A549 (cell line): ENCODE results near the gene HOXC12. TPM values are rescaled to one million over a fixed set of nuclear protein-coding genes. Genes with fewer than 3 reads are reported as not detected.

Experiments
- ATAC-seq, 2 experiments: fragments of 200-7000 bp in 1 of 2; fragments of >200 bp in 1 of 2; cut with Nextera tagmentation in 1 of 2; cut with Tn5 transposase in 1 of 2; 3 replicates each; pipeline versions ENCODE4 v1.8.0 to v1.9.1; 2018 to 2020; ENCODE audit warnings: mild to moderate bottlenecking in 1 of 2, moderate library complexity in 1 of 2
- CTCF ChIA-PET: fragments of 300-600 bp; sonication (Branson Sonifier 250); formaldehyde crosslinking; extraction: SDS; loops from one replicate; lab custom pipeline; 2021; ENCODE audit warnings: antibody characterized with exemption, inconsistent platforms; lab: Yijun Ruan, JAX
- POLR2A ChIA-PET: fragments of 350-600 bp; formaldehyde crosslinking; extraction: SDS; loops from one replicate; lab custom pipeline; 2021; ENCODE audit warnings: antibody characterized with exemption, inconsistent platforms; lab: Yijun Ruan, JAX
- DNase-seq, 2 experiments: peaks; one replicate each; pipeline versions ENCODE4 v3.0.0 to v3.0.0-alpha.2; 2011 to 2016; ENCODE audit warnings: low read depth in 1 of 2, low spot score in 1 of 2
- FAIRE-seq: peaks from 2 replicates; lab custom pipeline; 2011; peaks lifted over from hg19 to GRCh38; lab: Jason Lieb, UNC
- H3K27ac ChIP-seq, 2 experiments: fragments of >200 bp; sonication (Bioruptor Twin); formaldehyde crosslinking; 3 replicates each; pipeline ENCODE4 v1.5.1; 2016 to 2017
- H3K4me1 ChIP-seq: fragments of >200 bp; sonication (Bioruptor Twin); formaldehyde crosslinking; 3 replicates; pipeline ENCODE4 v1.6.1; 2016
- H3K4me2 ChIP-seq: fragments of >200 bp; sonication (Bioruptor Twin); formaldehyde crosslinking; 3 replicates; pipeline ENCODE4 v1.6.1; 2016
- H3K4me3 ChIP-seq: fragments of >200 bp; sonication (Bioruptor Twin); formaldehyde crosslinking; 3 replicates; pipeline ENCODE4 v1.5.1; 2016
- H3K9me3 ChIP-seq: fragments of >200 bp; sonication (Bioruptor Twin); formaldehyde crosslinking; 3 replicates; pipeline ENCODE4 v1.6.1; 2016
- EHF ChIP-seq: fragments of 250-450 bp; sonication (Bioruptor Pico); IDR thresholded peaks from 2 replicates; pipeline ENCODE4 v1.5.0; 2020; ENCODE audit warnings: mild to moderate bottlenecking
- EHMT2 ChIP-seq: fragments of 200-600 bp; sonication (generic); IDR thresholded peaks from 2 replicates; pipeline ENCODE4 v1.6.1; 2016; ENCODE audit warnings: antibody characterized with exemption, low read depth, mild to moderate bottlenecking, moderate library complexity
- FOSL2 ChIP-seq, 2 experiments: fragments of 450-650 bp in 1 of 2; fragments of >200 bp in 1 of 2; sonication (Bioruptor Twin) in 1 of 2; formaldehyde crosslinking; IDR thresholded peaks; 2 replicates each; pipeline versions ENCODE4 v1.5.0 to v1.6.1; 2016 to 2020; ENCODE audit warnings: mild to moderate bottlenecking in 1 of 2, moderate library complexity in 1 of 2
- FOXS1 ChIP-seq: fragments of 250-450 bp; sonication (Bioruptor Pico); IDR thresholded peaks from 2 replicates; pipeline ENCODE4 v1.5.0; 2020; ENCODE audit warnings: mild to moderate bottlenecking, moderate library complexity
- HES2 ChIP-seq: fragments of >200 bp; sonication (Bioruptor Twin); formaldehyde crosslinking; IDR thresholded peaks from 2 replicates; pipeline ENCODE4 v1.6.1; 2016
- HEYL ChIP-seq: fragments of 250-450 bp; sonication (Bioruptor Pico); IDR thresholded peaks from 2 replicates; pipeline ENCODE4 v1.8.0; 2021; ENCODE audit warnings: mild to moderate bottlenecking, moderate library complexity
- HOXB5 ChIP-seq: fragments of 250-450 bp; sonication (Bioruptor Pico); IDR thresholded peaks from 2 replicates; pipeline ENCODE4 v1.5.0; 2020; ENCODE audit warnings: mild to moderate bottlenecking, moderate library complexity
- JUNB ChIP-seq: fragments of >200 bp; sonication (Bioruptor Twin); formaldehyde crosslinking; IDR thresholded peaks from 2 replicates; pipeline ENCODE4 v1.6.1; 2016
- MAFK ChIP-seq: fragments of 450-650 bp; IDR thresholded peaks from 2 replicates; pipeline ENCODE4 v1.6.1; 2014; ENCODE audit not compliant: partially characterized antibody
- MAZ ChIP-seq: fragments of 150-350 bp; IDR thresholded peaks from 2 replicates; pipeline ENCODE4 v1.6.1; 2014; ENCODE audit warnings: antibody characterized with exemption, low read depth, low read length, borderline replicate concordance
- PBX3 ChIP-seq: IDR thresholded peaks from 2 replicates; pipeline ENCODE4 v1.6.1; 2012
- POLR2A ChIP-seq: IDR thresholded peaks from 2 replicates; pipeline ENCODE4 v1.6.1; 2012; ENCODE audit warnings: mild to moderate bottlenecking, low read length
- RCOR1 ChIP-seq: fragments of 150-350 bp; IDR thresholded peaks from 2 replicates; pipeline ENCODE4 v1.6.1; 2014; ENCODE audit warnings: antibody characterized with exemption, low read length, low read depth
- RFX5 ChIP-seq: fragments of 450-650 bp; IDR thresholded peaks from 2 replicates; pipeline ENCODE4 v1.7.1; 2014; ENCODE audit warnings: antibody characterized with exemption, mild to moderate bottlenecking, moderate library complexity
- WGBS: methylation state at CpG from one replicate; pipeline ENCODE4 v1.1.6; 2017; ENCODE audit errors: missing lambda C conversion rate; 5-methylcytosine and 5-hydroxymethylcytosine counted together
- polyA plus RNA-seq, 4 experiments: library from polyadenylated mRNA; depleted of rRNA in 3 of 4; stranded (reverse); fragments of >200 nt; fragmentation: RNase III in 1 of 4; extraction: RNeasy Plus Mini Kit Qiagen cat#74134 plus additional on column Dnase treatment in 1 of 4; gene quantifications; 2 replicates in 3 of 4; 3 replicates in 1 of 4; pipeline ENCODE4 v1.2.3, GENCODE V29; 2011 to 2017
- TF ChIP-seq, protein P1 (sequence below): fragments of 200-600 bp; sonication (generic); IDR thresholded peaks from 2 replicates; pipeline ENCODE4 v1.6.1; 2016; ENCODE audit warnings: antibody characterized with exemption, mild to moderate bottlenecking, moderate library complexity
- TF ChIP-seq, protein P2 (sequence below): fragments of >200 bp; sonication (Bioruptor Twin); formaldehyde crosslinking; IDR thresholded peaks from 3 replicates; pipeline ENCODE4 v1.6.1; 2016

The HOXC12 gene
- polyA plus RNA-seq, 2 of the 4 experiments (the other 2 are of a cell fraction), result not detected

- H3K9me3 ChIP-seq, result no peaks in the 10 kb centered on the region
- WGBS, result 79% methylated on average over 15 of the region's 15 CpGs
- TF ChIP-seq HOXB5 (CRISPR knock-in tag) (no peak), JUNB (no peak), MAFK (no peak), POLR2A (no peak), RFX5 (no peak), MAZ (no peak), EHMT2 (no peak), HES2 (no peak), PBX3 (no peak), EHF (no peak), FOXS1 (CRISPR knock-in tag) (no peak), HEYL (CRISPR knock-in tag) (no peak)
- TF ChIP-seq, protein P1, sequence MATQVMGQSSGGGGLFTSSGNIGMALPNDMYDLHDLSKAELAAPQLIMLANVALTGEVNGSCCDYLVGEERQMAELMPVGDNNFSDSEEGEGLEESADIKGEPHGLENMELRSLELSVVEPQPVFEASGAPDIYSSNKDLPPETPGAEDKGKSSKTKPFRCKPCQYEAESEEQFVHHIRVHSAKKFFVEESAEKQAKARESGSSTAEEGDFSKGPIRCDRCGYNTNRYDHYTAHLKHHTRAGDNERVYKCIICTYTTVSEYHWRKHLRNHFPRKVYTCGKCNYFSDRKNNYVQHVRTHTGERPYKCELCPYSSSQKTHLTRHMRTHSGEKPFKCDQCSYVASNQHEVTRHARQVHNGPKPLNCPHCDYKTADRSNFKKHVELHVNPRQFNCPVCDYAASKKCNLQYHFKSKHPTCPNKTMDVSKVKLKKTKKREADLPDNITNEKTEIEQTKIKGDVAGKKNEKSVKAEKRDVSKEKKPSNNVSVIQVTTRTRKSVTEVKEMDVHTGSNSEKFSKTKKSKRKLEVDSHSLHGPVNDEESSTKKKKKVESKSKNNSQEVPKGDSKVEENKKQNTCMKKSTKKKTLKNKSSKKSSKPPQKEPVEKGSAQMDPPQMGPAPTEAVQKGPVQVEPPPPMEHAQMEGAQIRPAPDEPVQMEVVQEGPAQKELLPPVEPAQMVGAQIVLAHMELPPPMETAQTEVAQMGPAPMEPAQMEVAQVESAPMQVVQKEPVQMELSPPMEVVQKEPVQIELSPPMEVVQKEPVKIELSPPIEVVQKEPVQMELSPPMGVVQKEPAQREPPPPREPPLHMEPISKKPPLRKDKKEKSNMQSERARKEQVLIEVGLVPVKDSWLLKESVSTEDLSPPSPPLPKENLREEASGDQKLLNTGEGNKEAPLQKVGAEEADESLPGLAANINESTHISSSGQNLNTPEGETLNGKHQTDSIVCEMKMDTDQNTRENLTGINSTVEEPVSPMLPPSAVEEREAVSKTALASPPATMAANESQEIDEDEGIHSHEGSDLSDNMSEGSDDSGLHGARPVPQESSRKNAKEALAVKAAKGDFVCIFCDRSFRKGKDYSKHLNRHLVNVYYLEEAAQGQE, result no peak
- TF ChIP-seq, protein P2, sequence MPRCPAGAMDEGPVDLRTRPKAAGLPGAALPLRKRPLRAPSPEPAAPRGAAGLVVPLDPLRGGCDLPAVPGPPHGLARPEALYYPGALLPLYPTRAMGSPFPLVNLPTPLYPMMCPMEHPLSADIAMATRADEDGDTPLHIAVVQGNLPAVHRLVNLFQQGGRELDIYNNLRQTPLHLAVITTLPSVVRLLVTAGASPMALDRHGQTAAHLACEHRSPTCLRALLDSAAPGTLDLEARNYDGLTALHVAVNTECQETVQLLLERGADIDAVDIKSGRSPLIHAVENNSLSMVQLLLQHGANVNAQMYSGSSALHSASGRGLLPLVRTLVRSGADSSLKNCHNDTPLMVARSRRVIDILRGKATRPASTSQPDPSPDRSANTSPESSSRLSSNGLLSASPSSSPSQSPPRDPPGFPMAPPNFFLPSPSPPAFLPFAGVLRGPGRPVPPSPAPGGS, result no peak
- H3K27ac ChIP-seq, result no peak overlapping the region
- H3K4me3 ChIP-seq, result no peak overlapping the region
- DNase-seq, result no peak
- POLR2A ChIA-PET, result no interaction called here
- CTCF ChIA-PET, result interaction anchor here (1.1 to 1.6 kb wide), 3 partner anchors 227 to 234 kb away, joined by 3 to 5 read pairs (median 3); no protein-coding TSS in a partner anchor
- no peak for FAIRE-seq
- peaks cover 32% of the 10 kb centered on the region for H3K4me1 ChIP-seq
- H3K4me2 ChIP-seq, result no peak overlapping the region
- no peak for ATAC-seq
Measured at GRCh38 chr12:53980802-53981496, 26.2 kb downstream of the HOXC12 start.

DNA sequence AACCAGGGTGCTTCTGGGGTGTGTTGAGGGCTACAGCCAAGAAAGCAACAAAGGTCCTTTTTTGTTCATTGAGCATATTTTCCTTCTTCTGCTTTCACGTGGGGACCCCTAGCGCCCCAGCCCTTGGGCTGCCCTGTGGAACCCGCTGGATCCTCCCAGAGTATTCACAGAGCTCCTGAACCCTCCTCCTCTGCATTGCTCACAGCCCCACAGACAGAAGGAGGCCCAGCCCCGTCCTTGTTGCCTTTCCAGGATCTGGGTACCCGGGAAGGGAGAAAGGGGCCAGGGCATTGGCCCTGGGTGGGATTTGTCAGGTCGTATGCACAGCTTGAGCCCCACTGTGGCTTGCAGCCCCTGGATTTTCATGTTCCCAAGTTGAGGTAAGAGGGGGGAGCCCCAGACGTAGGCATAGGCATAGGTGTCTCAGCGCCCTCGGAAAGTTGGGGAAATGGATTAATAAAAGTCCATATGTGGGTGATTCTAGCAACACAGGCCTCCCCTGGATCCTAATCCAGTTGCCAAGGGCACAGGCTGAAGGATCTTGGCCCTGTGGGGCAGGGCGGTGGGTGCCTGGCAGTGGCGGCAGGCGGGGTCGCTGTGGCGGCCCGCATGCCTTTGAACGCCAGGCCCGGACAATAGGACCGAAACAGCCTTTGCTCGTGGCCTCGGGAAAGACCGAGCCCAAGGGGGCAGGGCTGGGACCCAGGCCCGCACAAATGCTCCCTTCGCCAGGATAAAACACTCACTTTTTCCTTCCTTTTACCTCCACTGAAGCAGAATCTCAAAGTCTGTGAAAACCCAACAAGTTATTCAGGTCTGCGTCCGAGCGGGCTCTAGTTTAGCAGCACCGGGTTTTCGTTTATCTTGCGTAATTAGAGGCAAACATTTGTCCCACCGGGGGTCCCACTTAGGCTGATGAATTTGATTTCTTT lies 27.2 kb downstream of the HOXC12 start:
- ChIA-PET CTCF (interaction anchor here (0.7 to 1.6 kb wide), 4 partner anchors 226 to 233 kb away, joined by 3 to 5 read pairs (median 3); no protein-coding TSS in a partner anchor), POLR2A (no interaction called here)
- Histone ChIP-seq H3K4me1 (peaks cover 32% of the 10 kb centered on the region), H3K4me3 (no peak overlapping the region), H3K4me2 (no peak overlapping the region), H3K27ac (0 out of 6 replicates have a peak overlapping the region, but pooled peaks of 1 of the 2 experiments have one; percentile 2), H3K9me3 (no peaks in the 10 kb centered on the region)
- FAIRE-seq (no peak), DNase-seq (no peak), ATAC-seq (no peak)
- TF ChIP-seq RCOR1 (no peak), FOSL2 (IDR thresholded peaks at IDR 0.05) (no peak), FOSL2 (CRISPR knock-in tag; IDR thresholded peaks at IDR 0.05) (no peak)
- WGBS, result 81% methylated on average over 30 of the region's 30 CpGs
